Astrocyte of the cerebellum (primary cell): ENCODE data around the gene SZT2.

Source experiments
- DNase-seq: peaks from one replicate; pipeline ENCODE4 v3.0.0-alpha.2; 2011; ENCODE audit warnings: low read depth
- H3K4me3 ChIP-seq: 2 replicates; pipeline ENCODE4 v1.5.1; 2011; ENCODE audit warnings: mild to moderate bottlenecking, low read depth, low read length, moderate library complexity
- in situ Hi-C: cut with HindIII; loops from 2 replicates; pipeline ENCODE4 v1.10.0; 2017; ENCODE audit warnings: low sequenced_read_pairs
- TF ChIP-seq, protein P1 (sequence below): IDR thresholded peaks from 2 replicates; pipeline ENCODE4 v1.5.1; 2012; ENCODE audit warnings: low read length, low read depth, moderate library complexity, mild to moderate bottlenecking; ENCODE audit errors: missing control alignments

SZT2 gene

DNA sequence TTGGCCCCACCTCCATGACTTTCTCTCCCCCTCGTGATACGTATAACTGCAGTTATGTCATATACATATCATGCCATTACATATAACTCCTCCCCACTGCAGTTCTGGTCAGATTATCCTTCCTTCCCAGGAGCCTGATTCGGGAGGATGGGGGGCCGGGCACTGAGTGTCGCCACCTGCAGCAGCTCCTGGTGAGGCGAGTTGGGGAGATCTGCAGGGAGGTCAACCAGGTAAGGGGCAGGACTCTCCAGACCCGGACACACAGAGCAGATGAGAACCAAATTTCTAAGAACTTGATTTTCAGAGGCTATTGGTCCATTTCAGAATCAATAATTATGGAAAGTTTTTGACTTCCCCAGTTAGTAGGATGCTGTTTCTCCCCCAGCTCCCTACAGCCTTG lies 44.6 kb downstream of the SZT2 start:
- in situ Hi-C loops: no loop called here
- TF ChIP-seq, protein P1, sequence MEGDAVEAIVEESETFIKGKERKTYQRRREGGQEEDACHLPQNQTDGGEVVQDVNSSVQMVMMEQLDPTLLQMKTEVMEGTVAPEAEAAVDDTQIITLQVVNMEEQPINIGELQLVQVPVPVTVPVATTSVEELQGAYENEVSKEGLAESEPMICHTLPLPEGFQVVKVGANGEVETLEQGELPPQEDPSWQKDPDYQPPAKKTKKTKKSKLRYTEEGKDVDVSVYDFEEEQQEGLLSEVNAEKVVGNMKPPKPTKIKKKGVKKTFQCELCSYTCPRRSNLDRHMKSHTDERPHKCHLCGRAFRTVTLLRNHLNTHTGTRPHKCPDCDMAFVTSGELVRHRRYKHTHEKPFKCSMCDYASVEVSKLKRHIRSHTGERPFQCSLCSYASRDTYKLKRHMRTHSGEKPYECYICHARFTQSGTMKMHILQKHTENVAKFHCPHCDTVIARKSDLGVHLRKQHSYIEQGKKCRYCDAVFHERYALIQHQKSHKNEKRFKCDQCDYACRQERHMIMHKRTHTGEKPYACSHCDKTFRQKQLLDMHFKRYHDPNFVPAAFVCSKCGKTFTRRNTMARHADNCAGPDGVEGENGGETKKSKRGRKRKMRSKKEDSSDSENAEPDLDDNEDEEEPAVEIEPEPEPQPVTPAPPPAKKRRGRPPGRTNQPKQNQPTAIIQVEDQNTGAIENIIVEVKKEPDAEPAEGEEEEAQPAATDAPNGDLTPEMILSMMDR: no peak
- no peak overlapping the region for H3K4me3 ChIP-seq
- DNase-seq: no peak

DNA sequence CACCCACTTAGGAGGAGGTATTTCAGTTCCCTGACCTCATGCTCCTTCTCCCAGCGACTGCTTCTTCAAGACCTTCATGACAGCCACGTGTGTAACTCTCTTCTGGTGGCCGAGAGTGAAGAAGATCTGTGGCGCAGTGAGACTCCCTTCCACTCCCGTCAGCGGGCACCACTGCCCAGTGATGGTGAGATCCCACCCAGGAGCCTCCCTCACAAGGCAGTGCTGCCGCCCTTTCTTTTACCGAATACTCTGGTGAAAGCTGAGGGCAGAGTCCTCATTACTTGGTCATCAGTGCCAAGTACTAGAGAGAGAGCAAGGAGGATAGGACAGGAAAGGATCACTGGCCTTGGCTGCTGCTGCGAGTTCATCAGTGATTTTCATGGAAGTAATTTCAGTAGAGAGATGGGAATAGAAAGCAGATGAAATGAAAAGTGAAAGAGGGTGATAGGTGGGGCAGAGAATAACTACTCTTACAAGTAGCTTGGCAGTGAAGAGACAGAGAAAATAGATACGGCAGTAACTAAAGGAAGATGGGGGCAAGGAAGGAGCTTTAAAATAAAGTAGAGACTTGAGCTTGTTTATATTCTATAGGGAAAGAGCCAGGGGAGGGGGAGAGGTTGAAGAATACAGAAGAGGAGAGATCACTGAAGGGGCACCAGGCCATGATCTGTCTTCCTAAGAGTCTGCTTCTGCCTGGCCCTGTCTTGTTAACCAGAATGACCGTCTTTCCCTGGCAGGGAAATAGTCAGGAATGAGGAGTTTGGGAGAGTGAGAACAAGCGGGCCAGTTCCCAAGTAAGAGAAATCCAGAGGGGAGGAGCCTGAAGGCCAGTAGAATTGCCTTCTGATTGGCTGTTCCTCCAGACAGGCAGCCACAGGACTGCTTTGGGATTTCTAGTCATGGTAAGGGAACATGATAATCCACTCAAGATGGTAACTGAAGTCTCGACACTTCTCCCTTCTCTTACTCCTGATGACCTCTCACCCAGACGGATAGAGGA lies 45.7 kb downstream of the SZT2 start:
- DNase-seq: no peak
- in situ Hi-C loops: no loop called here
- TF ChIP-seq, protein P1: no peak
- H3K4me3 ChIP-seq: no peak overlapping the region

DNA sequence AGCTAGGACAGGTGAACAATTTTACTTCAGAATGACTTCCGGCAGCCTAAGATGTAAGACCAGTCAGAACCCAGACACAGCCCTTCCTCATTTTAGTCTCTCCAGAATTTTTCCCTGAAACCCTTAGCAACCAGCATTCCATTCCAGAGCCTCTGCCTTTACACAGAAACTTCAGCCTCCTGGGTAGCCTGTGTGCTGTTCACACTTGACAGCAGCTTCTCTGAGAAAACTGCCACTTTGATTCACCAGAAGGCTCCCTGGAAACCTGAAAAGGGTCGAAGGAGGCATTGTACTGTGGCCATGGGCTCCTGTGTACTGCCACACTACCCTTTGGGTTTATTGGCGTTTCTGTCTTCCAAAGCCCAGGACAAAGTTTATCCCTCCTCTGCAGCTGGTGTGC lies 46.7 kb downstream of the SZT2 start:
- in situ Hi-C loops: no loop called here
- no peak overlapping the region for H3K4me3 ChIP-seq

DNA sequence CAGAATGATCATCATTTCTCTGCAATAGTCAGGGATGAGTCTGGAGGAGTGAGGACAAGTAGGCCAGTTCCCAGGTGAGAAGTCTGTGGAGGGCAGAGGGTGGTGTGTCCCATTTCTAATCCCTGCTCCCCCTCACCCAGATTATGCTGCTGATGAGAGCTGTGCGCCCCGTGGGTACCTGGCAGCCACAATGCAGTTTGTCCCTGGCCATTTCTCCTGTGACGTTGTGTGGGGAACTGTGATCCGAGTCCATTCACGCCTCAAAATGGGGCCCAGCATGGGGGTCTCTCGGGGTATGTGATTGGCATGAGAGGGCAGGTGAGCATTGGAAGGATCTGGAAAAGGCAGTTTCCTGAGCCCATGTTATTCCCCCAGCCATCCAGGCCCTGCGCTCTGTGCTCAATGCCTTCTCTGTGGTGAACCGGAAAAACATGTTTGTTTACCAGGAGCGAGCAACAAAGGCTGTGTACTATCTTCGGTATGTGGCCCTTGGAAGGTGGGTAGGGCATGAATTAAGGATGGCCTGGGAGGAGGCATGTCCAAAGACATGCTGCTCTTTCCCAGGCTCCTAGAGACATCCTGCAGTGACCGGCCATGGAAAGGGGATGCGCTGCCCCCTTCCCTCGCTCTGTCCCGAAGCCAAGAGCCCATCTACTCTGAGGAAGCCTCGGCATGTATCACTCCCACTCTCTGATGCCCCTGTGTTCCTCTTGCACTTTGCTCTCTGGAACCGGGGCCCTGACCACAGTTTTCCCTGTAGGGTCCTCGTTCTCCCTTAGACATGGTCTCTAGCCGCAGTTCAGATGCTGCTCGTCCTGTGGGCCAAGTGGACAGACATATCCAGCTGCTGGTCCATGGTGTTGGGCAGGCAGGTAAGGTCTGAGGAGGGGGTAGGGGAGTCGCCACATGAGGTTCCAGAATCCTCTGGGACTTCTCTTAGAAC lies 47.6 kb downstream of the SZT2 start:
- no peak overlapping the region for H3K4me3 ChIP-seq
- TF ChIP-seq, protein P1: no peak
- in situ Hi-C loops: no loop called here
- DNase-seq: no peak

More for the DNA sequence above, 46.7 kb downstream of the SZT2 start:
- no peak for DNase-seq
- TF ChIP-seq, protein P1: no peak

DNA sequence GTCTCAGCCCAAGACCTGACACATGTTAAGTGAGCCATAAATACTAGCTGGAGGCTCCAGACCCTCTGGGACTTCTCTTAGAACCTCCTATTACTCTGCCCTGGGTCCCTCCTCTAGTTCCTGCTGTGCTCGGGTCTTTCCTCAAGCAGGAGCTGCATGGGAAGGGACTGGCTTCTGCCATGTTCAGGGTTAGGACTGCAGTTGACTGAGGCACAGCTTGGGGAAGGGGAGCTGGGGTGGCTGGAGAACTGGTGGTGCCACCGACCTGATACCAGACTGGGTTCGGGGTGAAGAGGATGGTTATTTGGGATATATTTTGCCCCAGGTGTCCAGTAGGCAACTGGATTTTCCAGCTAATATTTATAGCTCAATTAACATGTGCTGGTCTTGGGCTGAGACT lies 48.3 kb downstream of the SZT2 start:
- H3K4me3 ChIP-seq: no peak overlapping the region
- no peak for DNase-seq
- in situ Hi-C loops: no loop called here
- TF ChIP-seq, protein P1: no peak

DNA sequence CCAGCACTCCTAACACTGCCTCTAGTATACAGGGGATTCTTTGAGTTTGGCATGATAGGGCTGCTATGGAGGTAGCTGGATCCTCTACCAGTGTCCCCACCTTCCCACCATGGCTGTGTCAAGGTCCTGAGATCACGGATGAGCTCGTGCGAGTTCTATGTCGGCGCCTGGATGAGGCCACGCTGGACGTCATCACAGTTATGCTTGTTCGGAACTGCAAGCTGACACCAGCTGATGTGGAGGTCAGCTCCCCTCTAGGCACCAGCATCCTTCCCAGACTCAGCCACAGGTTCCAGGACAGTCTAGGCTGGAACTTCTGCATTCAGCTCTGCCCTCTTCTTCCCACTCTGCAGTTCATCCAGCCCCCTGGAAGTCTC lies 48.9 kb downstream of the SZT2 start:
- in situ Hi-C loops: no loop called here
- no peak for DNase-seq
- no peak overlapping the region for H3K4me3 ChIP-seq
- TF ChIP-seq, protein P1: no peak
